Stimulated activated CD4-positive, alpha-beta T cell treated with anti-CD3 and anti-CD28 coated beads, Interleukin-2, amount 100 ng/mL, for 48 hours (primary cell): ENCODE results near the gene TMTC2.
"Not testable (repeated sequence)": the region's sequence is repeated elsewhere in the genome, so short reads cannot be mapped to it uniquely, and the experiment has no call there.

Experiments
- DNase-seq, 2 donors: peaks; one replicate each; pipeline ENCODE4 v3.0.0-alpha.2; 2020

The TMTC2 gene

DNA sequence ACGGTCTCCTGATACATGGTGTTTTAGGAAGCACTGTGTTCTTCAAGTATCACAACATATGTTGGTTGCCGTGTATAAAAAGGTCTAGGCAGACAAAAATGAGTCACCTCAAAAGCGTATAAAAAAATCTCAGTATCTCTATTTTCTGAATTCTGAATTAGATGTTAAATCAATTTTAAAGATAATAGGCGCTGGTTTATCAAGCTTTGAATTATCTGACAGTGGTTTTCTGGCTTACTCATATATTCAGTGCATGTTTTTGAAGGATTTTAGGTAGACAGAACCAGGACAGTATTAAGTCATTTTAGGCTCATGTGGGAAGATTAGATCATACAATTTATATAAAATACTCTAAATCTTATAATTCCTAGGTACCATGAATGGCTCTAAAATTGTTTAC lies 110.8 kb downstream of the TMTC2 start:
- DNase-seq = no peak

- no peak for DNase-seq
These were observed 113.5 kb downstream of the TMTC2 start for GRCh38 chr12:82800185-82800584.

DNA sequence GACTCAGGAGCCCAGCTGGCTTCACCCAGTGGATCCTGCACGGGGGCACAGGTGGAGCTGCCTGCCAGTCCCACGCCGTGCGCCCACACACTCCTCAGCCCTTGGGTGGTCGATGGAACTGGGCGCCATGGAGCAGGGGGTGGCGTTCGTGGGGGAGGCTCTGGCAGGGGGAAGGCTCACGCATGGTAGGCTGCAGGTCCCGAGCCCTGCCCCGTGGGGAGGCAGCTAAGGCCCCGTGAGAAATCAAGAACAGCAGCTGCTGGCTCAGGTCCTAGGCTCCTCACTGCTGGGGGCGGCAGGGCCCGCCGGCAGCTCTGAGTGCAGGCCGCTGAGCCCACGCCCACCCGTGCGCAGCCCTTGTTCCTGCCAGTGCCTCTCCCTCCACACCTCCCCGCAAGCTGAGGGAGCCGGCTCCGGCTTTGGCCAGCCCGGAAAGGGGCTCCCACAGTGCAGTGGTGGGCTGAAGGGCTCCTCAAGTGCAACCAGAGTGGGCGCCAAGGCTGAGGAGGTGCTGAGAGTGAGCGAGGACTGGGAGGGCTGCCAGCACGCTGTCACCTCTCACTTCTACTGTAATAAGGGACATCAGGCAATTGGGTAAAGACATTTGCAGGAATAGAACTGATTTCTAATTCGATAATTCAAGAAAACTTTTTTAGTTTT lies 115.4 kb downstream of the TMTC2 start:
- no peak for DNase-seq

GRCh38 chr12:82803201-82803600 lies 116.5 kb downstream of the TMTC2 start:
- no peak for DNase-seq

GRCh38 chr12:82804601-82805000 lies 117.9 kb downstream of the TMTC2 start:
- no peak for DNase-seq

DNA sequence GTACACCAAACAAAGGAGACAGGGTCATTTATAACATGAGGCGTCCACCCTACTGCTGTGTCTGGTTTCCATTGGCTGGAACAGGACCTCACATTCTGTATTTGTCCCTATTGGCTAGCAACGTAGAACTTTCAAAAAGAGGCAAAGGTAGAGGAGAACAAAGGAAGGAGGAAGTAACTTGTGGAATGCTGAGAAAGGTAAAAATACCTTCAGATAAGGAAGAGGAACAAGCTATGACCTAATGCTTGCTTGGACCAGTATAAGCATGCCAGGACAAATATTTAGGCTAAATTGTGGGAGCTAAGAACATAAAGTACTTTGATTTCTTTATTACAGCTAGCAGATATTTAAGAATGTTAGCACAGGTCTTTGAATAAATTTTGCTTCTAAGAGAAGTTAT lies 118.3 kb downstream of the TMTC2 start:
- not testable (repeated sequence) for DNase-seq

GRCh38 chr12:82805812-82806497 lies 119.2 kb downstream of the TMTC2 start:
- DNase-seq = no peak

DNA sequence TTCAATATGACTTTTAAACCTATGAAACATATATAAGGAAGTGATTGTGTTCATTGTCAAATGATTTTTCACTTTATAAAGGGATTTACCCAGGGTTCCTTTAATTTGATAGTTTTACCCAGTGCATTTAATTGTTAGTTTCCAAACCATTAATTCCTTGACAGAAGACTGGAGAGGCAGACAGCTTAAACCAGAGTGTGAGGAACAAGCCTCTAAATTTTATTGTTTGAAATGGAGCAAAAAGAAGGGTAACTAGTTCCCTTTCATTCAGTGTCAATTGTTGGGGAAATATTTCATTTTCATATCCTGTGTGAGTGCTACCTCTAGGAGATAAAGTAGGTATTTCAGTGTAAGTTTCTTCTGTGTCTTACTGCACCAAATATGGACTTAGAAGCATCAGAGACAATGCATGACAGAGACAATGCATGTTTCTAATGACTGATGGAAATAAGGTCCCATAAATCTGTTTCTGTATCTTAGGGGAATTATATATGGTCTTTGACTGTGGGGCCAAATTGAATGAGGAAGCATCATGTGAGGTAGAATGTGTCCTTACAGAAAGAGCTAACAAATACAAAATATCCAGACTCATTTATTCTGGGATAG lies 120.5 kb downstream of the TMTC2 start:
- no peak for DNase-seq

DNA sequence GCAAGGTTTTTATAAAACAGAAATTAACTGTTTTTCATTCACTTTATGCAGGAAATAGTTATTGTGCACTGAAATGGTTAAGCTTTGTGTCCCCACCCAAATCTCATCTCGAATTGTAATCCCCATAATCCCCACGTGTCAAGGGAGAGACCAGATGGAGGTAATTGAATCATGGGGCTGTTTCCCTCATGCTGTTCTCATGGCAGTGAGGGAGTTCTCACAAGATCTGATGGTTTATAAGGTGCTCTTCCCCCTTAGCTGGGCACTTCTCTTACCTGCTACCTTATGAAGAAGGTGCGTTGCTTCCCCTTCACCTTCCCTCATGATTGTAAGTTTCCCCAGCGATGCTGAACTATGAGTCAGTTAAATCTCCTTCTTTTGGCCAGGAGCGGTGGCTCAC lies 123.9 kb downstream of the TMTC2 start:
- no peak for DNase-seq

DNA sequence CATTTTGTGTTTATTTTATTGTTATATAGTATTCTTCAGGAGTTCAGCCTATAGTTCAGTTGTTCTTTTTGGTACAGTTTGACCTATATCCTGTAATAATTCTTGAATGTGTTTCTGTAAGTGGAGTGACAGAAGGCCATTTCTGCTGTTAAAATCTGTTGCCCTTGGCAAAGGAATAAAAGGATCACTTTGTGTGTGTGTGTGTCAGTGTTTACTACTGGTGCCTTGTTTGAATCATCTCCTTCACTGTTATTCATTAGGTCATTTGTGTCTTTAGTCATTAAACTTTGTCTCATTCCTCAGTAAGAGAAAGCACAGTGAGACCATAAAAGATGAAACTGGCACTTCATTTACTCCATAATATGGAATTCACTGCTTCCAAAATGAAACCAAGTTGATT lies 130.7 kb downstream of the TMTC2 start:
- no peak for DNase-seq

DNA sequence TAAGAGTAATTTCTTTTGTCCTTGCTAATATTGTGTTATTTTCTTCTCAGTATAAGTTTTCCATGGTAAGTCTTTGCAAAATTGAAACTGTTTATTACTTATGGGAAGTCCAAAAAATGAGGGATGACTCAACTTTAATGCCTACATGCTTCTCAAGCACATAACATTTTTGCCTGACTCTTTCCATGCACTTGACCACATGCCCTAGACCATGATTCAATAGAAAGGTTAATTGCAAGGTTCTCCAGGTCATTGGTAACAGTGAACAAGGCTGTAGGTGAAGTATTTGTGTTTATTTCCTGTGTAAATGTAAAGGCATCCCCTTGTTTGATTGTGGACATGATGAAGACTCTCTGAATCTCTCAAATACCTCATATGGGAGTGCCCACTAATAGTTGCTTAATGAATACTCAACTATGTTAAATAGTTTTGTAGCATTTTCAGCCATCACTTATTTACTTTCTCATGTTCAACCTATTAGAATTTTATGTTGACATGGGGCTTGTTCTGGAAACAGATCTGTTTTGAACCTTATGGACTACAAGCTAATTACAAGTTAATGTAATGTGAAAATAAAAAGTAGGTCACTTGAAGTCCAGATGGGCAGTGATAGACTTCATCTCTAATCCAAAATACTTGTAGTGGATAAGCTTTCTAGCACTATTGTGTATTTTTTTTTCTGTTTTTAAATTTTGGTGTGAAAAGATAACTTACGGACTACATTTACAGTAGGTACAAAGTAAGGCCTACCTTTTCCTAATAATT lies 131.7 kb downstream of the TMTC2 start:
- no peak for DNase-seq

GRCh38 chr12:82826505-82826904 lies 139.8 kb downstream of the TMTC2 start:
- DNase-seq = no peak

DNA sequence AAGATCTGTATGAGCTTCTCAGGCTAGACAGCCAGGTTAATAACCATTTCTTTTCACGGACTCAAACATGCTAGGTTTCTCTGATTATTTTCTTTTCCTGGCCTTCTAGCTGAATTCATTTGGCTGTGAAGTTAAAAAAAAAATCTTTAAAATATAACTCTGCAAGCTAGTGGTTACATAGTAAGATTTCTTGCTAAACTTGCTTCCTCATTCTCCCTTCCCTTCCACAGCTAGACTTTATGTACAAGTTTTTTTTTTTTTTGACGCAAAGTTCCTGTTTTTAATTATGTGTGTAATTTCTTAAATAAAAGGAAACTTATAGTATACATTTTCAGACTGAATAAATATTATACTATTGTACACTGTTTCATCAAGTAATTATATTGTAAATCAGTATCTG lies 145.4 kb downstream of the TMTC2 start:
- no peak for DNase-seq

DNA sequence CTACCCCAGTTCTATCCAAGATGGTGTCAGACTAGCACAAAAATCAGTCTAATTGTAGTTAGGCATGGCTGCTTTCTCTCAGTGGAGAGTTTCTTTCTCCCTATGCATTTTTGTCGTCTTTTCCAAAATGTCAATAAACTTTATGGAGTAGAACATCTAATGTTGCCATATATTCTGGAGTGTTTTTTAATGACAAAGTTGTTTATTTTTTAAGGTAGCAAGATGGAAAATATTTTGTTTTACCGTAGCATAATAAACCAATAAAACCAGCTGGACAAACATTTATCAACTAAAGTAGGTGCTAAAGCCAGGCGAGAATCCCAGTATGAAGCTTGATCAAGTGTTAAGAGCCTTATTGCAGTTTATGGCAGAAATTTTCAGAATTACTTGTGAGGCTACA lies 146.3 kb downstream of the TMTC2 start:
- DNase-seq = no peak

DNA sequence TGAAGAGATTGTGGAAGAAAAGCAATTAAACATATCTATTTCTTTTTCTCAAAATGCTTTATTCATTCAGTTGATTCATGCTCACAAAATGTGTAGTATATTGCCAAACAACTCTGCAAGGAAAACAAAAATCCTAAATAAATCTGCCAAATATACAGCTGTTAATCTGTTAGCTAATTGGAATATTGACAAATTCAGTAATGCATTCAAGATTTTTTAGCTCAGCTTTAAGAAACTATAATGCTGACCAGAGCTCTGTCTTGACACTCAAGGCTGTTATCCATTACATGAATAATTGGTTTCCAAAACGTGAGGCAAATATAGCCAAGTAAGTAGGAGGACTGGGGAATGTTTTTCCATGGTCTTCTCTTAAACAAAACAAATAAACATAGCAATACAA lies 146.8 kb downstream of the TMTC2 start:
- DNase-seq = no peak

DNA sequence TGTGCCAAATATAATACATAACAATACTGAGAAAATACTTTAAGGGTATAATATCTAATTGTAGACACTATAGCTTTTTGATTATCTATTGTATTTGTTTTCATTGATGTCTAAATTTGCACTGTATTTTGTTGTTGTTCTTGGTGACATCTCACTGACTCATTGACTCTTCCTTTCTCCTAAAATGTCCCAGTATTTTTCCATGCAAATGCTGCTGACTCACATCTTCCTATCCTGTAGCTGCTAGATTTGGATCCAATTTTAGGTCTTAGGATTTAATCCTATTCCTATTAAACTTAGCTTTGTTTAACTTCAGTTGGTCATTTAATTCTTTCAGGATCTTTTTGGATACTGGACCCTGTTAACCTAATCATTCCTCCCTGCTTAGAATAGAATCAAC lies 148.5 kb downstream of the TMTC2 start:
- no peak for DNase-seq

DNA sequence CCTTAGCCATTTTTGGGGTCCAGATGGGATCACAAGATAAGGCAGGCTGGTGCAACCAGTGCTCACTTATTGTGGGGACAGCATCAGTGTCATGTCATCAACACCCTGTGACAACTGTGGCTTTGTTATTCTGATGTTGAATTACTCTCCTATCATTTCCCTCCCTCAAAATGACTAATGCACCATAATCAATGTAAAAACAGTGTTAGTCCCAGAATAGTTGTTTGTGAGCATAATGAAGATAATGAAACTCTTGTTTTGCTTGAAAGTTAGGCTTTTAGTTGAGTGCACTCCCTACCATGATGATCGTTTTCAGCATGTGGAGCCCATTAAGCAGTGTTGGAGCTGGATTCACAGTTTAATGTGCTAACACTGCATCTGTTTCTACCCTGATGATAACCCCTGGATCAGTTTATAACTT lies 151.4 kb downstream of the TMTC2 start:
- no peak for DNase-seq

DNA sequence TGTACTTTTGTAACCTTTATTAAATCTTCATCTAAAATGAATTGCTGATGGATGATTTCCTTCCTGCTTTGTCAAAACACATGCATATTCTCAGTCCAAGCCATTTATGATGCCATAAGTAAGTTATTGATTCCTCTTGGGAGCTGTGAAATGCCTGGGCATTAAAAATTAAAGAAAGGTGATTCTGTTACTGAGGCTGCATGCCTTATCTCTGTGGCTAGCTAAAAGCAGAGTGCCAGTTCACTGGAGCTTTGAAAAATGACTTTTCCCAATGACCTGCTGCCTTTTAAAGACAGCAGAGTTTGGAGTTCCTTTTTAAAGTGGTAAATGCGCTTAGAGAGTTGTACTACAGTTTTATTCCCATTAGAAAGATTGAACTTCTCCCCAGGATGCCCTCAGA lies 152.1 kb downstream of the TMTC2 start:
- DNase-seq = no peak

- no peak for DNase-seq
These were observed 153.1 kb downstream of the TMTC2 start for GRCh38 chr12:82839796-82840195.

DNA sequence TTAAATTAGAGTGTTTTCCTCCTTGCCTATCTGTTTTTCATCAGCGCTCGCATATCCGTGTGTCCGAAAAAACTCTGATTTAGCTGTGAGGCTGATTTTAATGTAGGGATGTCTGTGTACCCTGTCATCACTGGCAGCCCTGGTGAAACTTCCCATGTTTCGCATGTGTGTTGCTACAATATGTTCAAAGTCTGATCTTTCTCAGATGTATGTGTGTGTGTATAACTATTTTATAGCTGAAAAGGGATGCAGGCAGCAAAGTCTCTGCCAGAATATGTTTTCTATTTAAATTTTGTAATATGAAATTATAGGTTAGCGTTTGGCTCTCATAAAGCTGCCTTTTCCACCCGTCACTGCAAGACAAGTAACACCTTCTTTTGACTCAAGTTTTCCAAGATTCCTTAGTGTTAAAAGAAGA lies 154.8 kb downstream of the TMTC2 start:
- DNase-seq = no peak

DNA sequence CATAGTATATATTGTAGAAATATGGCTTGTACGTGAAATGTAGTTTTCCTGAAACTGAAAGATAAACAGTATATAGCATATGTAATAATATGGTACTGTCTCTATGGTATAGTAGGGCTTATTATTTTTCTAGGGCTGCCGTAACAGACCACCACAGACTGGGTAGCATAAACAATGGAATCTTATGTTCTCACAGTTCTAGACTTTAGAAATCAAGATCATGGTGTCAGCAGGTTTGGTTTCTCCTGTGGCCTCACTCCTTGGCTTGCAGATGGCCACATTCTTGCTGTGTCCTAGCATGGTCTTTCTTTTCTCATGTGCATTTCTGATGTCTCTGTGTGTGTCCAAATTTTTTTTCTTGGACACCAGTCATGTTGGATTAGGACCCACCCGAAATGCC lies 155.8 kb downstream of the TMTC2 start:
- DNase-seq = no peak

GRCh38 chr12:82845076-82845475 lies 158.4 kb downstream of the TMTC2 start:
- not testable (repeated sequence) for DNase-seq

DNA sequence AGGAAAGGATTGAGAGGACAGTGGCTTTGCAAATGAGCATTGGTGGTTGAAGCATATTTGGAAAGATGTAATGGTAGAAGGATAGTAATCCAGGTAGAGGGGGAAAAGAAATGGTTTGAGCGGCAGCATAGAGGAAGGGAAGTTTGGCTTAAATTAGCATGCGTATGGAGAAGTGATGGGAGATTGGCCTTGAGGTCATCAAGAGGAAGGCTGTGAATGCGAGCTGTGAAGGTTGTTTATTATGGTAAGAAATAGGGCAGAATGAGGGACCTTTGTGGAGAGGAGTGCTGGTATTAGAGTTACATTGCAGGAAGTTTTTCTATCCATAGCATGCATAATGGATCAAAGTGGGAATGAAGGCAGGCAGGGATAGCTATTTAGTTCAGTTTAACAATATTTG lies 162.1 kb downstream of the TMTC2 start:
- DNase-seq = no peak

DNA sequence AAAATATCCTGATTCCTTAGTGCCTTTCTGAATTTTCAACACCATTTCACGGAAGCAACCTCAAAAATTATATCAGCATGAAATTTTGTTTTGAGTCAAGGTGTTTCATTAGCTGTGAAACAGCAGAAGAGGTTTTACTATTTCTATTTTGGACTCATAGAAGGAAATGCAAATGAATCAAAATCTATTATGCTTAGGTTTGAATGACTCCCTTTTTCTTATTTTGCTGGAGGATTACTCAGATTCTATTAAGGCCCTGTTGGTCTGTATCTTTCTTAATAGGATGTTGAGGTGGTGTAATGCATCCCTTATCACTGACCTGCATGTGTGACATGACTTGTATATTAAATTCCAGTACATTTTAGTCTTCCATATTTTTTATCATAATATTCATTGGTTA lies 165.8 kb downstream of the TMTC2 start:
- DNase-seq = no peak
